ENCODE results near the gene SMIM24.

The SMIM24 gene

DNA sequence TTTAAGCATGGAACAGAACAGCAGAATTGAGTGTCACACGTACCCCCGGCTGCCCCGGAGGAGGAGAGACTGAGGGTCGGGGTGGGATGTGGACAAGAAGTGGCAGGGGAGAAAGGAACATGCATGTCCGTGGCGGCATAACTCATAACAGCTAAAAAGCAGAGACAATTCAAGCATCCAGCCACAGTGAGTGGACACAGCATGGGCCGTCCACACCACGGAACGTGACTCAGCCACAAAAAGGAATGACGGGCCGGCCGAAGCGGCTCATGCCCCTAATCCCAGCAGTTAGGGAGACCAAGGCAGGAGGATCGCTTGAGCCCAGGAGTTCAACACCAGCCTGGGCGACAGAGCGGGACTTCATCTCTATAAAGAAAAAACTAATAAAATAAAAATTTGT is 12.6 kb upstream of the SMIM24 start:
- FAIRE-seq: no peak
- TF ChIP-seq, protein P1, sequence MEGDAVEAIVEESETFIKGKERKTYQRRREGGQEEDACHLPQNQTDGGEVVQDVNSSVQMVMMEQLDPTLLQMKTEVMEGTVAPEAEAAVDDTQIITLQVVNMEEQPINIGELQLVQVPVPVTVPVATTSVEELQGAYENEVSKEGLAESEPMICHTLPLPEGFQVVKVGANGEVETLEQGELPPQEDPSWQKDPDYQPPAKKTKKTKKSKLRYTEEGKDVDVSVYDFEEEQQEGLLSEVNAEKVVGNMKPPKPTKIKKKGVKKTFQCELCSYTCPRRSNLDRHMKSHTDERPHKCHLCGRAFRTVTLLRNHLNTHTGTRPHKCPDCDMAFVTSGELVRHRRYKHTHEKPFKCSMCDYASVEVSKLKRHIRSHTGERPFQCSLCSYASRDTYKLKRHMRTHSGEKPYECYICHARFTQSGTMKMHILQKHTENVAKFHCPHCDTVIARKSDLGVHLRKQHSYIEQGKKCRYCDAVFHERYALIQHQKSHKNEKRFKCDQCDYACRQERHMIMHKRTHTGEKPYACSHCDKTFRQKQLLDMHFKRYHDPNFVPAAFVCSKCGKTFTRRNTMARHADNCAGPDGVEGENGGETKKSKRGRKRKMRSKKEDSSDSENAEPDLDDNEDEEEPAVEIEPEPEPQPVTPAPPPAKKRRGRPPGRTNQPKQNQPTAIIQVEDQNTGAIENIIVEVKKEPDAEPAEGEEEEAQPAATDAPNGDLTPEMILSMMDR (IDR thresholded peaks at IDR 0.05; ENCODE audit: insufficient read depth, missing control alignments): no peak
- DNase-seq (ENCODE audit: insufficient read length, low spot score): no peak

DNA sequence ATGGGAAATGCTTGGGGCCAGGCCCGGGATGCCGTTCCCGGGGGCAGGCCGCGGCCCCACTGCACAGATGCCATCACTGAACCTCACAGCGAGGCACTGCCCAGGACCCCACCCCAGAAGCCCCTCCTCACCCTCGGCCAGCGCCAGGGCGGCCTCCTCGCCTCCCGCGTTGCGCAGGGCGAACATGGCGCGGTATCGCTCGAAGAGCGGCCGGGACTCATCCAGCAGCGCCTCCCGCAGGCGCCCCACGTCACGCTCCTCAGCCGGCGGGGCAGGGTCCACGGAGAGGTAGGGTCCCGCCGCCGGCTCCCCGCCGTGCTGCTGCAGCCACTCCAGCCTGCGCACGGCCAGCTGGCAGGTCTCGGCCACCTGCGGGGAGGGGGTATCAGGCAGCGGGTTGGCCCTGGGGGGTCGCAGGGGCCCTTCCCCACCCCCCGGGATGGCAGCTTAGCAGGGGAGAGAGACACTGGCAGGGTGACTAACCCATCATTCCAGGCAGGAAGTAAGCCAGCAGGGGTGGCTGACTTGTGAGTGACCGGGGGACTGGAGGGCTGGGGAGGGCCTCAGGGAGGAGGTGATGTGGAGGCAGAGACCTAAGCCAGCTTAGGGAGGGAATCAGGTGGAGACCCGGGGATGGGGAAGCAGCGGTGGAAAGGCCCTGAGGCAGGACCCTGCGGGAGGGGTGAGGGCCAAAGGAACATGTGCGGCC is 12.0 kb upstream of the SMIM24 start:
- no peak for DNase-seq (ENCODE audit: insufficient read length, low spot score)
- no peak for FAIRE-seq
- TF ChIP-seq, protein P1 (IDR thresholded peaks at IDR 0.05; ENCODE audit: insufficient read depth, missing control alignments): no peak

DNA sequence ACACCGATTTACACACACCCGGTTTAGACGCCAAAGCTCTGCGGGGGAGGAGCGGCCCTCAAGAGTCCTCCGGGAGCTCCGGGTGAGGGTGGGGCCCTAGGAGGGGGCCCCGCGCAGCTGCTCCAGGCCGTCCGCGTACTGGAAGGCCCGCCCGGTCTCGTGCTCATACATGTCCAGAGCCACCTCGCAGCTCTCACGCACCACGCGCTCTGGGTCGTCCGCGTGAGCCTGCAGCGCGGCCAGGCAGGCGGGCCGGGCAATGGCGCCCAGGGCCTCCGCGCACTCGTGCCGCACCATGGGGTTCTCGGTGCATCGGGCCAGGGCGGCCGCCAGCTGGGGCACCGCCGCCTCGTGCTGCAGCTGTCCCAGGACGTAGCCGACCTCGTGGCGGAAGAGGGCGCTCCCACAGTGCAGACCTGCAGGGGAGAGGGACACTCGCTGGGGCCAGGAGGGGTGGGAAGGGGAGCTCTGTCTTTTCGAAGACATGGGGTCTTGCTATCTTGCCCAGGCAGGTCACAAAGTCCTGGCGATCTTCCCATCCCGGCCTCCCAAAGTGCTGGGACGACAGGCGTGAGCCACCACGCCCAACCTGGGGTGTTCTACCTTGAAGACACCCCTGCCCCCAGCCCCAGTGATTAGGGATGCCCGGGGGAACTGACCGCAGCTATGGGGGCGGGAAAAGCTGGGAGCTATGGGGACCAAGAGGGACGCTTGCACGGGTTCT is 11.2 kb upstream of the SMIM24 start:
- DNase-seq (ENCODE audit: insufficient read length, low spot score) (no peak), FAIRE-seq (no peak)
- TF ChIP-seq, protein P1 (IDR thresholded peaks at IDR 0.05; ENCODE audit: insufficient read depth, missing control alignments): no peak

DNA sequence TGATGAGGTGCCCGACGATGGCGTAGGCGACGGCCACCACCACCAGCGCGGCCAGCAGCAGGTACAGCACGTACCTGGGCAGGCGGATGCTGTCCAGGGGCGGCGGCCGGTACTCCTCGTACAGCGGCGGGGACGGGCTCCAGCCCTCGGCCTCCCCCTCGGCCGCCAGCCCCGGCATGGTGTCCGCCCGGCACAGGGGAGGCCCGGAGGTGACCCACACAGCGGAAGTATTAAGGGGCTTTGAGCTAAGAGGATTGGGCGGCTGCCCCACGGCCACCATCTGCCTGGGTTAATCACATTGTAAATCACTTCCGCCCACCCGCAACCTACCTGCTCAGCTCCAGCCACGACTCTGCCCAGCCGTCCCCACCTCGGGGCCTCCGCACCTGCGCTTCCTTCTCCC is 2.9 kb upstream of the SMIM24 start, which contains the start of gene SMIM44:
TSS of gene SMIM44 (minus strand) at position 216 of the 403 bp plus-strand sequence. CDS start at position 178, 38 bp downstream.
- TF ChIP-seq, protein P1 (IDR thresholded peaks at IDR 0.05; ENCODE audit: insufficient read depth, missing control alignments): no peak
- DNase-seq (ENCODE audit: insufficient read length, low spot score) (peak; percentile 90), FAIRE-seq (no peak)

DNA sequence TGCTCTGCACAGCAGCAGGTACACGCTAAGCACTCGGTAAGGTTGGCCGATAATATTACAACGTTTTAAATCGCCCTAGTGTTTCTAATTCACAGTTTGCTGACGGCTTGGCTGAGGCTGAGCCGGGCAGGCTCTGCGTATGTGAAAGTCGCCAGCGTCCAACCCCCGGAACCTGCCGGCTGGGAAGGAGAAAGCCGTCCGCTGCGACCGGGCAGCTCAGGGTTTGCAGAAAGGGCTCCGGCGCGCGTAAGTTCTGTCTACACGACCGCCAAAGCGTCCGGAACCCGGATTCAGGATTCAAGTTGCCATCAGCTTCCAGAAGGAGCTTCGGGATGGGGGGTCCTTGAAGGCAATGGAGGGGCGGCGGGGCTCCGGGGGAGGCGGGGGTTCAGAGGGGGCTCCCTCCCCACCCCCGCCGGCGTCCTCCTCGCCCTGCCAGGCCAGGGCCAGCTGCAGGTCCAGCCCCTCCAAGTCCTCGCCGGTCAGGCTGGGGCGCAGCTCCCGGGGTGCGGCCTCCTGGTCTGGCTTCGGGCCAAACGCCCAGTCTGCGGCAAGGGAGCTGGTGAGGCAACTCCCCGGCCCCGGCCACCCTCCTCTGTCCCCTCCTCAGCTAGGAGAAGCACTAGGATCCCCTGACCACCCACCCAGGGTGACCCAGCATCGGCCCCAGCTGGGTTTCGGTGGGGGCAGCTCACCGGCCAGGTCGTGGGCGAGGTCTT is 2.3 kb upstream of the SMIM24 start:
- FAIRE-seq (no peak), DNase-seq (ENCODE audit: insufficient read length, low spot score) (no peak)
- TF ChIP-seq, protein P1 (IDR thresholded peaks at IDR 0.05; ENCODE audit: insufficient read depth, missing control alignments): no peak

DNA sequence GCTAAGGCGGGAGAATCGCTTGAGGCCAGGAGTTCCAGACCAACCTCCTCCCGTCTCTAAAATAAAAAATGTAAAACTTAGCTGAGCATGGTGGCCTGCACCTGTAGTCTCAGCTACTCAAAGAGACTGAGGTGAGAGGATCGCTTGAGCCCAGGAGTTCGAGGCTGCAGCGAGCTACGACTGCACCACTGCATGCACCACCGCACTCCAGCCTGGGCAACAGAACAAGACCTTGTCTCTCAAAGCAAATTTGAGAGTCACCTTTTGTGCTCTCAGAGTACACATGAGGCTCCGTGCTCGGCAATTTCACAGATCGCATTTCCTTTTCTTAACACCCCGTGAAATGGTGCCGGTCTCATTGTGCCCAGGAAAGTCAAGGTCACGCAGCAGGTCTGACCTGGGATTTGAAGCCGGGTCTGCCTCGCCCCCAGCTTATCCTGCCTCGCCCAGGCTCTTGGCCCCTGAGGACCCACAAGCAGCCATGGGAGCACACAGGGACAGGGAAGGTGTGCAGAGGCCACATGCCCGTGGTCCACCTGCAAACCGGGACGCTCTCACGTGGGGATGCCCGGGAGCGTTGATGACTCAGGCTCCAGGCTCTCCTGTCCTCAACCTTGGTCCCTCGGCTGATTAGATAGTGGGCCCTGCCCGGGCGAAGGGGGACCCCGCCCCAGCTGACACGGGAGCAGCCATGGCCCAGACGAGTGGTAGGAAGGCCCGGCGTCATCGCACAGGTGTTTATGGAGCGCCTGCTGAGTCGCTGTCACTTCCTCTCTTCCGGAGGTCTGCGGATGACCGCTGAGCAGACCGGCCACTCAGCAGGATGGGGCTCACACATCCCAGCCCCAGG is 1.1 kb upstream of the SMIM24 start:
- DNase-seq (ENCODE audit: insufficient read length, low spot score): no peak
- no peak for FAIRE-seq
- TF ChIP-seq, protein P1 (IDR thresholded peaks at IDR 0.05; ENCODE audit: insufficient read depth, missing control alignments): no peak

Measured in D721Med (cell line).